HepG2 (cell line): ENCODE results near the gene MVB12A. TPM values are rescaled to one million over a fixed set of nuclear protein-coding genes. Genes with fewer than 3 reads are reported as not detected.

Experiments
- BRD4 ChIP-seq: sonication (generic); formaldehyde crosslinking; IDR thresholded peaks from 2 replicates; pipeline ENCODE4 v1.4.0; 2020; ENCODE audit warnings: missing genetic modification reagents
- CEBPB ChIP-seq: IDR thresholded peaks from 2 replicates; pipeline ENCODE4 v1.6.1; 2011; ENCODE audit warnings: low read depth, low read length, improper control_type of control experiment, borderline replicate concordance
- KDM5B ChIP-seq: sonication (generic); formaldehyde crosslinking; IDR thresholded peaks from 2 replicates; pipeline ENCODE4 v1.4.0; 2020; ENCODE audit warnings: missing genetic modification reagents, mild to moderate bottlenecking, borderline replicate concordance
- SNAPC5 ChIP-seq: sonication (generic); formaldehyde crosslinking; IDR thresholded peaks from 2 replicates; pipeline ENCODE4 v1.8.1; 2023; ENCODE audit warnings: mild to moderate bottlenecking, missing genetic modification reagents, borderline replicate concordance
- TEAD3 ChIP-seq: optimal IDR thresholded peaks from 2 replicates; pipeline ENCODE3; 2016; ENCODE audit warnings: borderline replicate concordance
- YY1 ChIP-seq: IDR thresholded peaks from 2 replicates; pipeline ENCODE4 v1.6.1; 2011; ENCODE audit warnings: low read length, low read depth, moderate library complexity, mild to moderate bottlenecking; ENCODE audit not compliant: insufficient read depth, insufficient replicate concordance
- ZFP36L1 ChIP-seq: sonication (generic); formaldehyde crosslinking; IDR thresholded peaks from 2 replicates; pipeline ENCODE4 v1.8.0; 2022; ENCODE audit warnings: mild to moderate bottlenecking, missing genetic modification reagents, moderate library complexity
- ZNF547 ChIP-seq: sonication (generic); formaldehyde crosslinking; IDR thresholded peaks from 2 replicates; pipeline ENCODE4 v1.5.1; 2020; ENCODE audit warnings: mild to moderate bottlenecking, missing genetic modification reagents
- ZNF580 ChIP-seq: IDR thresholded peaks from 2 replicates; pipeline ENCODE4 v1.6.1; 2016; ENCODE audit warnings: low read depth, borderline replicate concordance
- ZNF598 ChIP-seq: sonication (generic); formaldehyde crosslinking; IDR thresholded peaks from 2 replicates; pipeline ENCODE4 v1.5.1; 2020; ENCODE audit warnings: mild to moderate bottlenecking, missing genetic modification reagents, borderline replicate concordance
- ZNF777 ChIP-seq: sonication (generic); formaldehyde crosslinking; IDR thresholded peaks from 2 replicates; pipeline ENCODE4 v1.4.0; 2020; ENCODE audit warnings: missing genetic modification reagents
- polyA plus RNA-seq, 8 experiments: library from polyadenylated mRNA; depleted of rRNA in 3 of 8; stranded (reverse) in 7 of 8; unstranded in 1 of 8; fragments of >200 nt; fragmentation: Illumina TruSeq in 4 of 8; extraction: Trizol in 4 of 8; gene quantifications; 2 replicates each; pipeline versions ENCODE4 v1.2.1 to v1.2.3, GENCODE V29; 2011 to 2016; ENCODE audit warnings: low read depth in 4 of 8, missing spikeins in 1 of 8, mixed read lengths in 1 of 8; ENCODE audit not compliant: insufficient read depth in 1 of 8
- total RNA-seq, 5 experiments: library from RNA; depleted of rRNA; stranded (reverse); fragments of >200 nt; fragmentation: Illumina TruSeq; extraction: Trizol; gene quantifications; 2 replicates each; pipeline ENCODE4 v1.2.3, GENCODE V29; 2016; ENCODE audit warnings: low read depth in 1 of 5
- TF ChIP-seq, protein P1 (sequence below): sonication (generic); formaldehyde crosslinking; IDR thresholded peaks from 2 replicates; pipeline ENCODE4 v1.4.0; 2020; ENCODE audit warnings: missing genetic modification reagents
- TF ChIP-seq, protein P2 (sequence below): sonication (generic); formaldehyde crosslinking; IDR thresholded peaks from 2 replicates; pipeline ENCODE4 v1.4.0; 2020; ENCODE audit warnings: missing genetic modification reagents
- TF ChIP-seq, protein P3 (sequence below): sonication (generic); formaldehyde crosslinking; IDR thresholded peaks from 2 replicates; pipeline ENCODE4 v1.4.0; 2020; ENCODE audit warnings: missing genetic modification reagents
- TF ChIP-seq, protein P4 (sequence below): sonication (generic); formaldehyde crosslinking; IDR thresholded peaks from 2 replicates; pipeline ENCODE4 v1.4.0; 2020; ENCODE audit warnings: missing genetic modification reagents, borderline replicate concordance

The MVB12A gene
- total and polyA plus RNA-seq, 2 of the 13 experiments (the other 11 are each of a cell fraction or from before 2014, with no cell fraction given): 35.7 to 36.1 TPM

- TF ChIP-seq, protein P1, sequence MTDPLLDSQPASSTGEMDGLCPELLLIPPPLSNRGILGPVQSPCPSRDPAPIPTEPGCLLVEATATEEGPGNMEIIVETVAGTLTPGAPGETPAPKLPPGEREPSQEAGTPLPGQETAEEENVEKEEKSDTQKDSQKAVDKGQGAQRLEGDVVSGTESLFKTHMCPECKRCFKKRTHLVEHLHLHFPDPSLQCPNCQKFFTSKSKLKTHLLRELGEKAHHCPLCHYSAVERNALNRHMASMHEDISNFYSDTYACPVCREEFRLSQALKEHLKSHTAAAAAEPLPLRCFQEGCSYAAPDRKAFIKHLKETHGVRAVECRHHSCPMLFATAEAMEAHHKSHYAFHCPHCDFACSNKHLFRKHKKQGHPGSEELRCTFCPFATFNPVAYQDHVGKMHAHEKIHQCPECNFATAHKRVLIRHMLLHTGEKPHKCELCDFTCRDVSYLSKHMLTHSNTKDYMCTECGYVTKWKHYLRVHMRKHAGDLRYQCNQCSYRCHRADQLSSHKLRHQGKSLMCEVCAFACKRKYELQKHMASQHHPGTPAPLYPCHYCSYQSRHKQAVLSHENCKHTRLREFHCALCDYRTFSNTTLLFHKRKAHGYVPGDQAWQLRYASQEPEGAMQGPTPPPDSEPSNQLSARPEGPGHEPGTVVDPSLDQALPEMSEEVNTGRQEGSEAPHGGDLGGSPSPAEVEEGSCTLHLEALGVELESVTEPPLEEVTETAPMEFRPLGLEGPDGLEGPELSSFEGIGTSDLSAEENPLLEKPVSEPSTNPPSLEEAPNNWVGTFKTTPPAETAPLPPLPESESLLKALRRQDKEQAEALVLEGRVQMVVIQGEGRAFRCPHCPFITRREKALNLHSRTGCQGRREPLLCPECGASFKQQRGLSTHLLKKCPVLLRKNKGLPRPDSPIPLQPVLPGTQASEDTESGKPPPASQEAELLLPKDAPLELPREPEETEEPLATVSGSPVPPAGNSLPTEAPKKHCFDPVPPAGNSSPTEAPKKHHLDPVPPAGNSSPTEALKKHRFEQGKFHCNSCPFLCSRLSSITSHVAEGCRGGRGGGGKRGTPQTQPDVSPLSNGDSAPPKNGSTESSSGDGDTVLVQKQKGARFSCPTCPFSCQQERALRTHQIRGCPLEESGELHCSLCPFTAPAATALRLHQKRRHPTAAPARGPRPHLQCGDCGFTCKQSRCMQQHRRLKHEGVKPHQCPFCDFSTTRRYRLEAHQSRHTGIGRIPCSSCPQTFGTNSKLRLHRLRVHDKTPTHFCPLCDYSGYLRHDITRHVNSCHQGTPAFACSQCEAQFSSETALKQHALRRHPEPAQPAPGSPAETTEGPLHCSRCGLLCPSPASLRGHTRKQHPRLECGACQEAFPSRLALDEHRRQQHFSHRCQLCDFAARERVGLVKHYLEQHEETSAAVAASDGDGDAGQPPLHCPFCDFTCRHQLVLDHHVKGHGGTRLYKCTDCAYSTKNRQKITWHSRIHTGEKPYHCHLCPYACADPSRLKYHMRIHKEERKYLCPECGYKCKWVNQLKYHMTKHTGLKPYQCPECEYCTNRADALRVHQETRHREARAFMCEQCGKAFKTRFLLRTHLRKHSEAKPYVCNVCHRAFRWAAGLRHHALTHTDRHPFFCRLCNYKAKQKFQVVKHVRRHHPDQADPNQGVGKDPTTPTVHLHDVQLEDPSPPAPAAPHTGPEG (CRISPR knock-in tag): 0 out of 2 replicates have a peak, but pooled peaks have one; percentile 28
- TF ChIP-seq ZNF777 (CRISPR knock-in tag): 0 out of 2 replicates have a peak, but pooled peaks have one; percentile 24
- peak; percentile 63 for TF ChIP-seq YY1
- peak; percentile 35; the same call in 1 of the 2 replicates for TF ChIP-seq KDM5B (CRISPR knock-in tag)
- TF ChIP-seq, protein P2, sequence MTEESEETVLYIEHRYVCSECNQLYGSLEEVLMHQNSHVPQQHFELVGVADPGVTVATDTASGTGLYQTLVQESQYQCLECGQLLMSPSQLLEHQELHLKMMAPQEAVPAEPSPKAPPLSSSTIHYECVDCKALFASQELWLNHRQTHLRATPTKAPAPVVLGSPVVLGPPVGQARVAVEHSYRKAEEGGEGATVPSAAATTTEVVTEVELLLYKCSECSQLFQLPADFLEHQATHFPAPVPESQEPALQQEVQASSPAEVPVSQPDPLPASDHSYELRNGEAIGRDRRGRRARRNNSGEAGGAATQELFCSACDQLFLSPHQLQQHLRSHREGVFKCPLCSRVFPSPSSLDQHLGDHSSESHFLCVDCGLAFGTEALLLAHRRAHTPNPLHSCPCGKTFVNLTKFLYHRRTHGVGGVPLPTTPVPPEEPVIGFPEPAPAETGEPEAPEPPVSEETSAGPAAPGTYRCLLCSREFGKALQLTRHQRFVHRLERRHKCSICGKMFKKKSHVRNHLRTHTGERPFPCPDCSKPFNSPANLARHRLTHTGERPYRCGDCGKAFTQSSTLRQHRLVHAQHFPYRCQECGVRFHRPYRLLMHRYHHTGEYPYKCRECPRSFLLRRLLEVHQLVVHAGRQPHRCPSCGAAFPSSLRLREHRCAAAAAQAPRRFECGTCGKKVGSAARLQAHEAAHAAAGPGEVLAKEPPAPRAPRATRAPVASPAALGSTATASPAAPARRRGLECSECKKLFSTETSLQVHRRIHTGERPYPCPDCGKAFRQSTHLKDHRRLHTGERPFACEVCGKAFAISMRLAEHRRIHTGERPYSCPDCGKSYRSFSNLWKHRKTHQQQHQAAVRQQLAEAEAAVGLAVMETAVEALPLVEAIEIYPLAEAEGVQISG (CRISPR knock-in tag): peak; percentile 21; the same call in 1 of the 2 replicates
- peak; percentile 70 for TF ChIP-seq ZNF547 (CRISPR knock-in tag)
- TF ChIP-seq ZNF580: peak; percentile 46; the same call in 1 of the 2 replicates
- TF ChIP-seq SNAPC5 (CRISPR knock-in tag): peak; percentile 98
- TF ChIP-seq, protein P3, sequence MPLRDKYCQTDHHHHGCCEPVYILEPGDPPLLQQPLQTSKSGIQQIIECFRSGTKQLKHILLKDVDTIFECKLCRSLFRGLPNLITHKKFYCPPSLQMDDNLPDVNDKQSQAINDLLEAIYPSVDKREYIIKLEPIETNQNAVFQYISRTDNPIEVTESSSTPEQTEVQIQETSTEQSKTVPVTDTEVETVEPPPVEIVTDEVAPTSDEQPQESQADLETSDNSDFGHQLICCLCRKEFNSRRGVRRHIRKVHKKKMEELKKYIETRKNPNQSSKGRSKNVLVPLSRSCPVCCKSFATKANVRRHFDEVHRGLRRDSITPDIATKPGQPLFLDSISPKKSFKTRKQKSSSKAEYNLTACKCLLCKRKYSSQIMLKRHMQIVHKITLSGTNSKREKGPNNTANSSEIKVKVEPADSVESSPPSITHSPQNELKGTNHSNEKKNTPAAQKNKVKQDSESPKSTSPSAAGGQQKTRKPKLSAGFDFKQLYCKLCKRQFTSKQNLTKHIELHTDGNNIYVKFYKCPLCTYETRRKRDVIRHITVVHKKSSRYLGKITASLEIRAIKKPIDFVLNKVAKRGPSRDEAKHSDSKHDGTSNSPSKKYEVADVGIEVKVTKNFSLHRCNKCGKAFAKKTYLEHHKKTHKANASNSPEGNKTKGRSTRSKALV (CRISPR knock-in tag): peak; percentile 58
- TF ChIP-seq CEBPB: peak; percentile 97
- 0 out of 2 replicates have a peak, but pooled peaks have one; percentile 39 for TF ChIP-seq BRD4 (CRISPR knock-in tag)
- peak; percentile 62; the same call in 1 of the 2 replicates for TF ChIP-seq ZNF598 (CRISPR knock-in tag)
- TF ChIP-seq TEAD3: peak; percentile 53
- TF ChIP-seq ZFP36L1 (CRISPR knock-in tag): peak; percentile 32
- TF ChIP-seq, protein P4, sequence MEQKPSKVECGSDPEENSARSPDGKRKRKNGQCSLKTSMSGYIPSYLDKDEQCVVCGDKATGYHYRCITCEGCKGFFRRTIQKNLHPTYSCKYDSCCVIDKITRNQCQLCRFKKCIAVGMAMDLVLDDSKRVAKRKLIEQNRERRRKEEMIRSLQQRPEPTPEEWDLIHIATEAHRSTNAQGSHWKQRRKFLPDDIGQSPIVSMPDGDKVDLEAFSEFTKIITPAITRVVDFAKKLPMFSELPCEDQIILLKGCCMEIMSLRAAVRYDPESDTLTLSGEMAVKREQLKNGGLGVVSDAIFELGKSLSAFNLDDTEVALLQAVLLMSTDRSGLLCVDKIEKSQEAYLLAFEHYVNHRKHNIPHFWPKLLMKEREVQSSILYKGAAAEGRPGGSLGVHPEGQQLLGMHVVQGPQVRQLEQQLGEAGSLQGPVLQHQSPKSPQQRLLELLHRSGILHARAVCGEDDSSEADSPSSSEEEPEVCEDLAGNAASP: peak; percentile 6; the same call in 1 of the 2 replicates
Observed at GRCh38 chr19:17405250-17406045, 14.4 kb upstream of the MVB12A start, which contains the start of gene BST2 (continued).
